Measurements from ENCODE around the gene CPZ.
"Not testable (repeated sequence)": the region's sequence is repeated elsewhere in the genome, so short reads cannot be mapped to it uniquely, and the experiment has no call there.

Gene CPZ

DNA sequence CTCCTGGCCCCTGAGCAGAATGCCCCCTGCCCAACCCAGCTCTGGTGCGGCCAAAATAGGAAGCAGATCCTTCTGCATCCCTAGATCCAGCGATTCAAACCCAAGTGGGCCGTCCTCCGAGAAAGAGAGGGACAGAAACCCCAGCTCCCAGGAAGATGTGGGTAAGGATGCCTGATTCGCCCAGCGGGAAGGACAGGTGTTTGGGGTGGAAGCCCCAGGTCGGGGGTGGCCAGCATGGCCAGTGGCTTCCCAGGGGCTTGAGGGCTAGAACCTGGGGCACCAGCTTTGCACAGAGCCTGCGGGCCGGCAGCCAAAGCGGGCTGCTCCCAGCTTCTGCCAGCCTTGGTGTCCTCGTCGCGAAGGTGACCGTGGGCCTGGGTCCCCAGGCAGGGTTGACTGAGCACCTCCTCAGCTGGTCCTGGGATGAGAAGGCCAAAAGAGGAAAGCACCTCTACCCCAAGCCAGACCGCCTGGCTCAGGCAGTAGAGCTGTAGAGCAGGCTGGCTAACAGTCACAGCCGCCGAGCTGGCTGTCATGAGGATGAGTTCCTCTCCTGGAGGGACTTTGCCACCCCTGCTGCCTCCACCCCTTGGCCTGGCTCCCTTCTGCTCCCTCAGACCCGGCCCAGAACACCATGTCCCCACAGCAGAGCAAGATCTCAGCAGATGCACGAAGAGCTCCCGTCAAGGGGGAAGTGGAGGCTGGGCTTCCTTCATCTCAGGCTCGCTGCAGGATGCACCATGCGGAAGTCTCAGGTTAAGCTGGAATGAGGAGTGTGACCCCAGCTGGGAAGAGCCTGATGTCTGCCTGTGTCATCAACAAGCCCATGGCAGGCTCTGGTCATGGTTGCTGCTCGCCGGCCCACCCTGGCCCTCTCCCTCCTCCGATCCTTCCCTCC lies 59.9 kb downstream of the CPZ start:
- DNase-seq (ENCODE audit: low read depth in 2 of 2), result no peak

- no peak for DNase-seq (ENCODE audit: low read depth in 2 of 2)
These were observed 60.9 kb downstream of the CPZ start for GRCh38 chr4:8653326-8654000.

DNA sequence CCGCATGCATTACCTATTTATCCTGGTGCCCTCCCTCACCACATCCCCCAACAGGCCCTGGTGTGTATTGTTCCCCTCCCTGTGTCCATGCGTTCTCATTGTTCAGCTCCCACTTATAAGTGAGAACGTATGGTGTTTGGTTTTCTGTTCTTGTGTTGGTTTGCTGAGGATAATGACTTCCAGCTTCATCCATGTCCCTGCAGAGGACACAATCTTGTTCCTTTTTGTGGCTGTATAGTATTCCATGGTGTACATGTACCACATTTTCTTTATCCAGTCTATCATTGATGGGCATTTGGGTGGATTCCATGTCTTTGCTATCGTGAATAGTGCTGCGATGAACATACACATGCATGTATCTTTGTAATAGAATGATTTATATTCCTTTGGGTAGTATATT lies 61.6 kb downstream of the CPZ start:
- not testable (repeated sequence) for DNase-seq (ENCODE audit: low read depth in 2 of 2)

DNA sequence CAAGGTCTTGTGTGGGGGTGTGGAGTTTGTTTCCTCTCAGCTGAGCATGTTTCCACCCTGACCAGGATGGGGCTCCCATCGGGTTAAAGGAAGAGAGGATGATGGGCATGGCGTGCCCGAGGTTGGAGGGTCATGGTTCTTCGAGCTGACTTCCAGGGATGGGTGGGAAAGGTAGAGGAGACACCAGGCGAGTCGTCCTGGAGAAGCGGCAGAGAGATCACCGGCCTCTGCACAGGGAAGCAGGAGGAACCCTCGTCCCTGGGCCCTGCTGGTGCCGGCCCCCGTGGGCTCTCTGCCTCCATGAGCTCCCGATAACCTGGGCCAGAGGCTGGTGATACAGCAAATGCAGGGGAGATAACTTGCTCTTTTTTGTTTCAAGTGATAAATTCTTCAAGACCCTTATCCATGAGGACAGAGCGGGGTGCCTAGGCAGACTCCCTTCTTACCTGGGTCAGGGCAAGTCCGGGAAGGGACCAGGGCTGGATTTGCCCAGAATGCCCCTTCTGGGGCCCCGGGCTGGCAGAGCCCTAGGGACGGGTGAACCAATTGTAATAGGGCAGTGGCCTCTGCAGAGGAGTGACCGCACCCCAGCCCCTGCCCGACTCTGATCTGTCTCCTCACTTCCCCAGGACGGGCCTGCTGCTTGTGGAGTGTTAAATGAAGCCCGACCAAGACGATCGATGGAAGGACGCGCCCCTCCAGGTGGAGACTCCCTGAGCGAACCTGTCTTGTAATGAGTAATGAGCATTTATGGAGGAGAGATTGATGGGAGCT lies 63.0 kb downstream of the CPZ start:
- DNase-seq (ENCODE audit: low read depth in 2 of 2), result no peak

DNA sequence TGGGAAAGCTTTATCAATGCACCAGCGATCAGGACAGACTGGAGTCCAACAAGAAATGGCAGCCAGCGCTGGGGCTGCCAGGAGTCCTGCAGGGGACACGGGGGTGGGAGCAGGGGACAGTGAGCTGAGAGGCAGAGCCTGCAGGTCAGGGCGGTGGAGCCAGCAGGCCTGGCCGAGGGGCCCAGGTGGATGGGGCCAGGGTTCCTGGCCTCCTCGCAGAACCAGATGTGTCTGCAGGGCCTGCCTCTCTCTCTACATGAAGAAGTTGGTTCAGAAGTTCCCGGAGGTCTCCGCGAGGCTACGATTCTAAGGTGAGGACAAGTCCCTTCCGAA lies 63.6 kb downstream of the CPZ start:
- no peak for DNase-seq (ENCODE audit: low read depth in 2 of 2)

DNA sequence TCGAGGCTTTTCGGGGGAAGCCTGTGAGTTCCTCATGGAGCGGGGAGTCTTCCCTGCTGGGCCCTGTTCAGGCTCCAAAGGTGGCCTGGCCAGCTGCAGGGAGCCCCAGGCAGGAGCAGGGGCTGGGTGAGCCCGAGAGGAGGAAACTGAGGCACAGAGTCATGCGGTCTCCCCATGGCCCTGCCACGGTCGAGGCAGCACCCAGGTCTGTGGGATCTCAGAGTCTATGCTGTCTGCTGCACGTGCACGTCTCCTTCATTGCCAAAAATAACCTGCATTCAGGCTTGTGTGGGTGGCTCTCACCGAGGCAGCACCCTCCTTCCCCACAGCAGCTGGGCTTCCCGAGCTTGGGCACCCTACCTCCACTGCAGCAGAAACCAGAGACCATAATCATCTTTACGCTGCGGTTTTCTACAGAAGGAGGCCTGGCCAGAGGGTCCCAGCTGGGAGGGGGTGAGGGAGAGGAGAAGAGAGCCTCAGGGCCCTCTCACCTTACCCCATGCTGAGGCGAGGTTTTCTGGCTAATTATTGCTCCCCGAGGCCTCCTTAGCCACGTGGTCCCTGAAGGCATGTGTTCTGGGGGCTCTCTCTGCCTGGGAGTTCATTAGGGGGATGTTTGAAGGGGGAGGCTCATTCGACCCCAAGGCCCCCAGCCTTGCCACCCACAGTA lies 64.3 kb downstream of the CPZ start:
- DNase-seq (ENCODE audit: low read depth in 2 of 2), result no peak

DNA sequence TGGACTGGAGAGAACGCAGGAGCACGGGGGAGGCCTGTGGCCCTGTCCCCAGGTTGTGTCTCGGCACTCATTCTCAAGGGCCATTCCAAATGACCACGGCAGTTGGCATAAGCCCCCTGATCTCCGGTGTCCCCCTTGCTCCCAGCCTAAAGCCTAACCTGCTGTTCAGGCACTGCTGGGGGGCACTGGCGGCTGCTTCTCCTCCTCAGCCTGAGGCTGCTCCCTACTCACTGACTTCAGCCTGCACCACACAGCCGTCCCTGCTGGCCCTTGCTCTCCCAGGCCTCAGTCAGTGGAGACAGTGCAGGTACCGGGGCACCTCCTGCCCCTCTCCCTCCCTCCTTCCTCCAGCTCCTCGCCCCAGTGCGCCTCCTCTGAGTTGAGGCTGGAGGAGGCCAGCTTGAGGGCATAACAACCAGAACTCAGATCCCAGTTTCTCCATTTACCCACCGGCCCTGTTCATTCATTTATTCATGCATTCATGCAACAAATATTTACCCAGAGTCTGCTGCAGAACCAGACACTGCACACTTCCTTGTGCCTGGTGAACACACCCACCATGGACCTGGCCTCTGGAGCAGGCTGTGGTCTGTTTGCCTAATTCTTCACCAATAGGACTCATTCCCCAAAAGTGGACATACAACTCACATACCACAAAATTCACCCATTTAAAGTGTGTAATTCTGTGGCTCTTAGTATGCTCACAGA lies 65.0 kb downstream of the CPZ start:
- no peak for DNase-seq (ENCODE audit: low read depth in 2 of 2)

GRCh38 chr4:8662776-8663175 lies 70.2 kb downstream of the CPZ start:
- DNase-seq (ENCODE audit: low read depth in 2 of 2), result no peak

DNA sequence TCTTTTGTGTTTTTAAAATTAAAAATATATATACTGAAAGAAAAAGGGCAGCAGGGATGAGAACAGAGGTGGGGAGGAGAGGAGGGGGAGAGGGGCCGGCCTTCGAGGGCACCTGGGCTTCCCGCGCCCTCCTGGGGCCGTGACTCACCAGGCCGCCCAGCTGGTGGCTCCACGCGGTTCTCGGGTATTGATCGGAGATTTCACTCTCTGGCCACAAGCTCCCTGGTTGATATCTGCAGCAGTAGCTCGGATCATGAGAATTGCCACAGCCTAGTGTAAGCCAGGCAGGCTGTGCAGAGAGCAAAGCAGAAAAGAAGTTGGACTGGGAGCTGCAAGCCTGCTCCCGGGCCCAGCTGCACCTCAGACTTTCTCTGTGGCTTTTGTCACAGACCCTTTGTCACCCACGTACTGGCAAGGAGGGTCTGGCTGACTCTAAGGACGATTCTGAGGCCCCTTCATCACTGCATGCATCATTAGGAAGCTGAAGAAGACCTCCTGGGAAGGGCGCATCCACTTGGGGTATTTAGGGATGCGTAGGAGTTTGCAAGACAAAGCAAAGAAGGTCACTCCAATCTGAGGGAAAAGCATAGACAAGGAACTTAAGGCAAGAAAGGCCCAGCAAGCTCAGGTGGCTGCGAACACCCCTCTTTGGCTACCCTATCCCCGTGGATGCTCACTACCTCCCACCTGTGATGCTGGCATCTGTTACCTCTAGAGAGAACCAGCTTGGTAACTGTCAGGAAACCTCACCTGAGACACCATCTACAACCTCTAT lies 71.7 kb downstream of the CPZ start:
- DNase-seq (ENCODE audit: low read depth in 2 of 2), result no peak

GRCh38 chr4:8664976-8665375 lies 72.4 kb downstream of the CPZ start:
- no peak for DNase-seq (ENCODE audit: low read depth in 2 of 2)

GRCh38 chr4:8665406-8666360 lies 73.1 kb downstream of the CPZ start:
- no peak for DNase-seq (ENCODE audit: low read depth in 2 of 2)

DNA sequence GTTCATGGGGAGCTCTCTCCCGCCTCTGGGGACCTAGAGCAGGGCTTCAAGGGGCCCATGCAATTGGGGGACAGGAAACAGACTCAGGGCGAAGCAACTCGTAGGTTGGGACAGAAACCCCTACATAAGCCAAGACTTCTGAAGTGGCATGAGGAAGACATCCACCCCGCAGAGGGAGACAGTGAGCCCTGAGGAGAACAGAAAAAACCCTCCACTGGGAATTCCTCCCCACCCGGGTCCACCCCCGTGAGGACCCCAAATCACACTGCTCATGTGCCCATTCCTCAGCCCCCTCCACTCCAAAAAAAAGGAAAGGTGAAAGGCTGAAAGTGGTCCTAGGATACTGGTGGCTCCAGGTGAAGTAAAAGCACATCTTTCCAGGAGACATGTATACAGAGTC lies 74.0 kb downstream of the CPZ start:
- DNase-seq (ENCODE audit: low read depth in 2 of 2), result no peak
